IMR-90 (cell line): ENCODE measurements around the gene DNAJC3. TPM values are rescaled to one million over a fixed set of nuclear protein-coding genes. Genes with fewer than 3 reads are reported as not detected.

Experiments used
- ATAC-seq: fragments of 200-7000 bp; cut with Tn5 transposase; 2 replicates; pipeline ENCODE4 v1.9.1; 2020; ENCODE audit warnings: low read depth, mild to moderate bottlenecking, moderate library complexity
- BruUV-seq: library from RNA; stranded (reverse); fragments of 400-500 nt; replicated peaks from 2 replicates; lab custom pipeline; 2021; lab: Mats Ljungman, UMichigan
- CTCF ChIA-PET: fragments of 300-600 bp; formaldehyde crosslinking; extraction: SDS; loops from one replicate; lab custom pipeline; 2021; ENCODE audit warnings: antibody characterized with exemption; lab: Yijun Ruan, JAX
- POLR2A ChIA-PET: fragments of 300-600 bp; sonication (Branson Sonifier 250); formaldehyde crosslinking; loops from one replicate; lab custom pipeline; 2022; ENCODE audit warnings: antibody characterized with exemption; ENCODE audit not compliant: unreplicated experiment; lab: Charles Lee
- DNase-seq: peaks from one replicate; pipeline ENCODE4 v3.0.0; 2013
- H2AFZ ChIP-seq: replicated peaks from 2 replicates; pipeline ENCODE3; 2013; ENCODE audit warnings: low read length, mild to moderate bottlenecking; ENCODE audit not compliant: poor library complexity
- H2AK5ac ChIP-seq: 2 replicates; pipeline ENCODE4 v1.6.1; 2013; ENCODE audit warnings: low read depth, low read length, inconsistent platforms
- H2AK9ac ChIP-seq: replicated peaks from 2 replicates; pipeline ENCODE3; 2013; ENCODE audit warnings: mild to moderate bottlenecking, low read depth, low read length, moderate library complexity; ENCODE audit not compliant: poor library complexity
- H2BK120ac ChIP-seq: 2 replicates; pipeline ENCODE4 v1.6.1; 2013; ENCODE audit warnings: low read depth, low read length, inconsistent platforms
- H2BK15ac ChIP-seq: 3 replicates; pipeline ENCODE4 v1.6.1; 2013; ENCODE audit warnings: low read depth, low read length, inconsistent platforms
- H2BK20ac ChIP-seq: 2 replicates; pipeline ENCODE4 v1.6.1; 2013; ENCODE audit warnings: low read depth, mild to moderate bottlenecking, inconsistent platforms, low read length, moderate library complexity
- H2BK5ac ChIP-seq: 2 replicates; pipeline ENCODE4 v1.6.1; 2013; ENCODE audit warnings: mild to moderate bottlenecking, low read depth, low read length, inconsistent platforms; ENCODE audit not compliant: poor library complexity, severe bottlenecking
- H3K14ac ChIP-seq: replicated peaks from 2 replicates; pipeline ENCODE4 v1.6.1; 2013; ENCODE audit warnings: low read depth, low read length, inconsistent platforms
- H3K18ac ChIP-seq: 2 replicates; pipeline ENCODE4 v1.6.1; 2013; ENCODE audit warnings: low read depth, low read length, control low read depth
- H3K23ac ChIP-seq: 2 replicates; pipeline ENCODE4 v1.6.1; 2013; ENCODE audit warnings: low read depth, low read length, inconsistent platforms
- H3K27ac ChIP-seq: 2 replicates; pipeline ENCODE4 v1.5.1; 2013; ENCODE audit warnings: mild to moderate bottlenecking, control low read depth, low read length; ENCODE audit not compliant: insufficient read depth
- H3K27me3 ChIP-seq: 2 replicates; pipeline ENCODE4 v1.6.1; 2013; ENCODE audit warnings: low read length; ENCODE audit not compliant: control insufficient read depth, insufficient read depth
- H3K36me3 ChIP-seq: 2 replicates; pipeline ENCODE4 v1.6.1; 2013; ENCODE audit warnings: low read length, mixed read lengths; ENCODE audit not compliant: control insufficient read depth, insufficient read depth
- H3K4ac ChIP-seq: 2 replicates; pipeline ENCODE4 v1.6.1; 2013; ENCODE audit warnings: low read depth, low read length, inconsistent platforms
- H3K4me1 ChIP-seq: 2 replicates; pipeline ENCODE4 v1.6.1; 2013; ENCODE audit warnings: low read length, mixed read lengths; ENCODE audit not compliant: control insufficient read depth, insufficient read depth
- H3K4me2 ChIP-seq: 2 replicates; pipeline ENCODE4 v1.6.1; 2013; ENCODE audit warnings: low read depth, mild to moderate bottlenecking, control low read depth, low read length, moderate library complexity
- H3K4me3 ChIP-seq: 2 replicates; pipeline ENCODE4 v1.5.1; 2013; ENCODE audit warnings: low read depth, mild to moderate bottlenecking, control low read depth, low read length, moderate library complexity; ENCODE audit not compliant: insufficient read depth
- H3K56ac ChIP-seq: 2 replicates; pipeline ENCODE4 v1.6.1; 2013; ENCODE audit warnings: low read length, inconsistent platforms; ENCODE audit not compliant: insufficient read depth; ENCODE audit errors: extremely low read depth
- H3K79me1 ChIP-seq, 2 experiments: 2 replicates each; pipeline ENCODE4 v1.6.1; 2013; ENCODE audit warnings: low read length in 2 of 2, inconsistent platforms in 1 of 2, low read depth in 1 of 2
- H3K9ac ChIP-seq: 2 replicates; pipeline ENCODE4 v1.6.1; 2013; ENCODE audit warnings: low read depth, low read length, control low read depth
- H3K9me1 ChIP-seq: 2 replicates; pipeline ENCODE4 v1.6.1; 2013; ENCODE audit warnings: low read length, inconsistent platforms; ENCODE audit not compliant: insufficient read depth
- H3K9me3 ChIP-seq: 2 replicates; pipeline ENCODE4 v1.6.1; 2013; ENCODE audit warnings: low read length; ENCODE audit not compliant: control insufficient read depth, insufficient read depth
- H4K20me1 ChIP-seq: 2 replicates; pipeline ENCODE4 v1.6.1; 2013; ENCODE audit warnings: low read length, inconsistent platforms; ENCODE audit not compliant: insufficient read depth
- H4K5ac ChIP-seq: 2 replicates; pipeline ENCODE4 v1.6.1; 2013; ENCODE audit warnings: mild to moderate bottlenecking, low read depth, low read length, control low read depth
- H4K8ac ChIP-seq, 2 experiments: 2 replicates each; pipeline ENCODE4 v1.6.1; 2013; ENCODE audit warnings: low read depth in 2 of 2, low read length in 2 of 2, control low read depth in 1 of 2, inconsistent platforms in 1 of 2
- H4K91ac ChIP-seq: 2 replicates; pipeline ENCODE4 v1.6.1; 2013; ENCODE audit warnings: low read depth, low read length, inconsistent platforms; ENCODE audit not compliant: insufficient read depth
- CHD1 ChIP-seq: IDR thresholded peaks from 2 replicates; pipeline ENCODE4 v1.6.1; 2012; ENCODE audit warnings: low read depth, low read length, improper control_type of control experiment
- MAFK ChIP-seq: IDR thresholded peaks from 2 replicates; pipeline ENCODE4 v1.6.1; 2012; ENCODE audit warnings: low read depth, low read length, improper control_type of control experiment
- NFE2L2 ChIP-seq: fragments of 150-350 bp; IDR thresholded peaks from 2 replicates; pipeline ENCODE4 v1.6.1; 2016; ENCODE audit warnings: low read depth, mild to moderate bottlenecking, low read length
- RCOR1 ChIP-seq: IDR thresholded peaks from 2 replicates; pipeline ENCODE4 v1.6.1; 2012; ENCODE audit warnings: mild to moderate bottlenecking, low read length, improper control_type of control experiment; ENCODE audit not compliant: insufficient replicate concordance
- SMC3 ChIP-seq: fragments of 150-350 bp; IDR thresholded peaks from 2 replicates; pipeline ENCODE4 v1.6.1; 2016; ENCODE audit warnings: low read depth, mild to moderate bottlenecking, antibody characterized with exemption, low read length, moderate library complexity
- WGBS, 2 experiments: methylation state at CpG; one replicate each; pipeline versions ENCODE4 v1.1.5 to v1.1.7; 2013; ENCODE audit warnings: missing lambda C conversion rate in 2 of 2; ENCODE audit not compliant: insufficient read length in 1 of 2; ENCODE audit errors: extremely low coverage in 2 of 2; 5-methylcytosine and 5-hydroxymethylcytosine counted together
- dilution Hi-C: fragments of 300-500 bp; cut with HindIII; formaldehyde crosslinking; loops from one replicate; pipeline ENCODE4 v1.14.3; 2018; ENCODE audit warnings: low sequenced_read_pairs; ENCODE audit not compliant: unreplicated experiment
- in situ Hi-C: fragments of 300-500 bp; cut with MboI; formaldehyde crosslinking; loops from 3 replicates; pipeline ENCODE4 v1.14.3; 2019; ENCODE audit warnings: low sequenced_read_pairs, inconsistent platforms, mixed read lengths
- intact Hi-C: fragments of 100-400 bp; cut with micrococcal nuclease; formaldehyde crosslinking; loops from 2 replicates; pipeline ENCODE4 v1.10.0; 2022
- polyA plus RNA-seq, 3 experiments: library from polyadenylated mRNA; depleted of rRNA; stranded (reverse); fragments of >200 nt; gene quantifications; 2 replicates each; pipeline ENCODE4 v1.2.3, GENCODE V29; 2012; ENCODE audit warnings: low replicate concordance in 1 of 3
- total RNA-seq: library from RNA; depleted of rRNA; stranded (reverse); fragments of >200 nt; gene quantifications from 2 replicates; pipeline ENCODE4 v1.2.3, GENCODE V29; 2012
- TF ChIP-seq, protein P1 (sequence below): fragments of 150-350 bp; IDR thresholded peaks from 2 replicates; pipeline ENCODE4 v1.6.1; 2016; ENCODE audit warnings: low read depth, mild to moderate bottlenecking, low read length, moderate library complexity, borderline replicate concordance
- TF ChIP-seq, protein P2 (sequence below): conservative IDR thresholded peaks from 2 replicates; pipeline ENCODE4 v1.5.1; 2012; ENCODE audit warnings: mild to moderate bottlenecking, low read depth, low read length, improper control_type of control experiment

The DNAJC3 gene
- total and polyA plus RNA-seq, 2 of the 4 experiments (the other 2 are of a cell fraction), result 10.7 to 28.5 TPM

GRCh38 chr13:95754069-95754468 is 77.1 kb downstream of the DNAJC3 start:
- no peak for DNase-seq

More at GRCh38 chr13:95754069-95754468, 77.1 kb downstream of the DNAJC3 start:
- H2AK9ac ChIP-seq, result no peak overlapping the region
- no peaks in the 10 kb centered on the region for H3K4me1 ChIP-seq
- no peak overlapping the region for H2AFZ ChIP-seq
- H3K18ac ChIP-seq, result no peak overlapping the region
- no TSS peak for BruUV-seq
- TF ChIP-seq, protein P1, sequence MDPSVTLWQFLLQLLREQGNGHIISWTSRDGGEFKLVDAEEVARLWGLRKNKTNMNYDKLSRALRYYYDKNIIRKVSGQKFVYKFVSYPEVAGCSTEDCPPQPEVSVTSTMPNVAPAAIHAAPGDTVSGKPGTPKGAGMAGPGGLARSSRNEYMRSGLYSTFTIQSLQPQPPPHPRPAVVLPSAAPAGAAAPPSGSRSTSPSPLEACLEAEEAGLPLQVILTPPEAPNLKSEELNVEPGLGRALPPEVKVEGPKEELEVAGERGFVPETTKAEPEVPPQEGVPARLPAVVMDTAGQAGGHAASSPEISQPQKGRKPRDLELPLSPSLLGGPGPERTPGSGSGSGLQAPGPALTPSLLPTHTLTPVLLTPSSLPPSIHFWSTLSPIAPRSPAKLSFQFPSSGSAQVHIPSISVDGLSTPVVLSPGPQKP, result no peak
- TF ChIP-seq CHD1, result no peak
- no peak for TF ChIP-seq NFE2L2
- no peak for TF ChIP-seq MAFK
- TF ChIP-seq, protein P2, sequence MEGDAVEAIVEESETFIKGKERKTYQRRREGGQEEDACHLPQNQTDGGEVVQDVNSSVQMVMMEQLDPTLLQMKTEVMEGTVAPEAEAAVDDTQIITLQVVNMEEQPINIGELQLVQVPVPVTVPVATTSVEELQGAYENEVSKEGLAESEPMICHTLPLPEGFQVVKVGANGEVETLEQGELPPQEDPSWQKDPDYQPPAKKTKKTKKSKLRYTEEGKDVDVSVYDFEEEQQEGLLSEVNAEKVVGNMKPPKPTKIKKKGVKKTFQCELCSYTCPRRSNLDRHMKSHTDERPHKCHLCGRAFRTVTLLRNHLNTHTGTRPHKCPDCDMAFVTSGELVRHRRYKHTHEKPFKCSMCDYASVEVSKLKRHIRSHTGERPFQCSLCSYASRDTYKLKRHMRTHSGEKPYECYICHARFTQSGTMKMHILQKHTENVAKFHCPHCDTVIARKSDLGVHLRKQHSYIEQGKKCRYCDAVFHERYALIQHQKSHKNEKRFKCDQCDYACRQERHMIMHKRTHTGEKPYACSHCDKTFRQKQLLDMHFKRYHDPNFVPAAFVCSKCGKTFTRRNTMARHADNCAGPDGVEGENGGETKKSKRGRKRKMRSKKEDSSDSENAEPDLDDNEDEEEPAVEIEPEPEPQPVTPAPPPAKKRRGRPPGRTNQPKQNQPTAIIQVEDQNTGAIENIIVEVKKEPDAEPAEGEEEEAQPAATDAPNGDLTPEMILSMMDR, result no peak
- no peak for TF ChIP-seq SMC3
- TF ChIP-seq RCOR1, result no peak
- no peaks in the 10 kb centered on the region for H3K9me3 ChIP-seq
- H3K9me1 ChIP-seq, result no peaks in the 10 kb centered on the region; the same call in 1 of the 2 replicates
- H3K27me3 ChIP-seq, result no peaks in the 10 kb centered on the region
- POLR2A ChIA-PET, result no interaction called here
- H2BK120ac ChIP-seq, result no peak overlapping the region
- intact Hi-C loops, result no loop called here
- H4K91ac ChIP-seq, result no peak overlapping the region
- dilution Hi-C loops, result no loop called here
- 0 out of 2 replicates have a peak, but pooled peaks cover 2% of the 10 kb centered on the region for H3K36me3 ChIP-seq
- CTCF ChIA-PET, result no interaction called here
- in situ Hi-C loops, result no loop called here
- H4K5ac ChIP-seq, result no peak overlapping the region
- no peak overlapping the region for H2BK5ac ChIP-seq
- no peak overlapping the region for H2BK20ac ChIP-seq
- no peak overlapping the region for H3K14ac ChIP-seq
- no peak overlapping the region for H3K4me2 ChIP-seq
- no CpG with 5 or more reads among the region's 4 CpGs for WGBS, 2 experiments
- H2BK15ac ChIP-seq, result no peak overlapping the region
- H4K20me1 ChIP-seq, result no peaks in the 10 kb centered on the region; the same call in 1 of the 2 replicates
- no peak overlapping the region for H3K56ac ChIP-seq
- ATAC-seq, result no peak
- no peak overlapping the region for H2AK5ac ChIP-seq
- no peak overlapping the region for H3K27ac ChIP-seq
- H3K4me3 ChIP-seq, result no peak overlapping the region
- no peak overlapping the region for H4K8ac ChIP-seq
- no peak overlapping the region for H3K9ac ChIP-seq
- H3K23ac ChIP-seq, result no peak overlapping the region
- peaks cover 9 to 25% of the 10 kb centered on the region in 2 experiments for H3K79me1 ChIP-seq
- no peak overlapping the region for H3K4ac ChIP-seq
